Measurements from ENCODE around the gene STRA8.
"Not testable (repeated sequence)": the region's sequence is repeated elsewhere in the genome, so short reads cannot be mapped to it uniquely, and the experiment has no call there.

Gene STRA8

GRCh38 chr7:135204341-135204749 lies 29.3 kb upstream of the STRA8 start:
- FAIRE-seq (no peak), DNase-seq (ENCODE audit: extremely low spot score, insufficient read length, low read depth) (no peak)

GRCh38 chr7:135204876-135205275 lies 28.8 kb upstream of the STRA8 start:
- FAIRE-seq (no peak), DNase-seq (ENCODE audit: extremely low spot score, insufficient read length, low read depth) (no peak)

GRCh38 chr7:135205850-135206249 lies 27.8 kb upstream of the STRA8 start:
- DNase-seq (ENCODE audit: extremely low spot score, insufficient read length, low read depth): no peak
- FAIRE-seq: no peak

GRCh38 chr7:135206941-135207391 lies 26.7 kb upstream of the STRA8 start:
- FAIRE-seq: peak; percentile 87
- DNase-seq (ENCODE audit: extremely low spot score, insufficient read length, low read depth): peak; percentile 33

- DNase-seq (ENCODE audit: extremely low spot score, insufficient read length, low read depth) (no peak), FAIRE-seq (no peak)
Observed at GRCh38 chr7:135207406-135208101, 26.1 kb upstream of the STRA8 start.

GRCh38 chr7:135208102-135208793 lies 25.4 kb upstream of the STRA8 start:
- FAIRE-seq (peak; percentile 41), DNase-seq (ENCODE audit: extremely low spot score, insufficient read length, low read depth) (no peak)

GRCh38 chr7:135209225-135209834 lies 24.3 kb upstream of the STRA8 start:
- DNase-seq (ENCODE audit: extremely low spot score, insufficient read length, low read depth): no peak
- FAIRE-seq: no peak

- DNase-seq (ENCODE audit: extremely low spot score, insufficient read length, low read depth) (no peak), FAIRE-seq (no peak)
Observed at GRCh38 chr7:135210888-135211178, 22.8 kb upstream of the STRA8 start.

GRCh38 chr7:135211179-135211945 lies 22.3 kb upstream of the STRA8 start, which contains the start of gene WDR91:
Gene WDR91, minus strand, starts transcription at chr7:135211526. Its CDS starts 24 bp downstream, at chr7:135211502.
- DNase-seq (ENCODE audit: extremely low spot score, insufficient read length, low read depth) (peak; percentile 99), FAIRE-seq (peak; percentile 90)

- not testable (repeated sequence) for DNase-seq (ENCODE audit: extremely low spot score, insufficient read length, low read depth)
Observed at GRCh38 chr7:135211946-135212685, 21.5 kb upstream of the STRA8 start.

GRCh38 chr7:135213831-135214230 lies 19.8 kb upstream of the STRA8 start:
- FAIRE-seq: no peak
- no peak for DNase-seq (ENCODE audit: extremely low spot score, insufficient read length, low read depth)

More at GRCh38 chr7:135211946-135212685, 21.5 kb upstream of the STRA8 start:
- not testable (repeated sequence) for FAIRE-seq

- DNase-seq (ENCODE audit: extremely low spot score, insufficient read length, low read depth): no peak
- FAIRE-seq: no peak
Observed at GRCh38 chr7:135215180-135215579, 18.5 kb upstream of the STRA8 start.

- FAIRE-seq (no peak), DNase-seq (ENCODE audit: extremely low spot score, insufficient read length, low read depth) (no peak)
Observed at GRCh38 chr7:135215698-135216097, 17.9 kb upstream of the STRA8 start.

GRCh38 chr7:135217645-135218509 lies 15.8 kb upstream of the STRA8 start:
- FAIRE-seq: no peak
- DNase-seq (ENCODE audit: extremely low spot score, insufficient read length, low read depth): no peak

- peak; percentile 79 for FAIRE-seq
- no peak for DNase-seq (ENCODE audit: extremely low spot score, insufficient read length, low read depth)
Observed at GRCh38 chr7:135224027-135224426, 9.6 kb upstream of the STRA8 start.

- FAIRE-seq (no peak), DNase-seq (ENCODE audit: extremely low spot score, insufficient read length, low read depth) (no peak)
Observed at GRCh38 chr7:135231686-135232085, 2.0 kb upstream of the STRA8 start.

- no peak for DNase-seq (ENCODE audit: extremely low spot score, insufficient read length, low read depth)
- FAIRE-seq: no peak
Observed at GRCh38 chr7:135232087-135232486, 1.6 kb upstream of the STRA8 start.

GRCh38 chr7:135232720-135233119 lies 918 bp upstream of the STRA8 start:
- FAIRE-seq: no peak
- DNase-seq (ENCODE audit: extremely low spot score, insufficient read length, low read depth): no peak

GRCh38 chr7:135234095-135234494 lies 457 bp downstream of the STRA8 start:
- DNase-seq (ENCODE audit: extremely low spot score, insufficient read length, low read depth); FAIRE-seq: not testable (repeated sequence)
